HG03159 (cell line): ENCODE data around the gene GIPR.
"Not testable (repeated sequence)": the region's sequence is repeated elsewhere in the genome, so short reads cannot be mapped to it uniquely, and the experiment has no call there.

Experiments used
- ATAC-seq: cut with Tn5 transposase; IDR thresholded peaks from one replicate; pipeline ENCODE4 v1.9.1; 2021; ENCODE audit warnings: mild to moderate bottlenecking, moderate library complexity; ENCODE audit not compliant: unreplicated experiment

GIPR gene

GRCh38 chr19:45691516-45692186 is 23.6 kb downstream of the GIPR start, which contains the start of gene SNRPD2:
Gene SNRPD2 (minus strand): TSS chr19:45691953. CDS start chr19:45691888, 65 bp downstream.
- peak; percentile 44 for ATAC-seq

GRCh38 chr19:45692187-45693105 is 24.4 kb downstream of the GIPR start, which contains the start of gene QPCTL:
Gene QPCTL (plus strand): TSS chr19:45692666. CDS start chr19:45692704, 38 bp downstream.
- ATAC-seq = peak; percentile 82

- ATAC-seq = no peak
These were observed 25.2 kb downstream of the GIPR start for GRCh38 chr19:45693106-45693788.

GRCh38 chr19:45701676-45702075 is 33.7 kb downstream of the GIPR start:
- no peak for ATAC-seq

- ATAC-seq = no peak
These were observed 37.1 kb downstream of the GIPR start for GRCh38 chr19:45705115-45705514.

- ATAC-seq = no peak
These were observed 37.8 kb downstream of the GIPR start for GRCh38 chr19:45705710-45706415.

- ATAC-seq = no peak
These were observed 42.5 kb downstream of the GIPR start for GRCh38 chr19:45710356-45711130.

- no peak for ATAC-seq
These were observed 44.1 kb downstream of the GIPR start for GRCh38 chr19:45711851-45712698.

- ATAC-seq = no peak
These were observed 44.7 kb downstream of the GIPR start for GRCh38 chr19:45712699-45713067.

- ATAC-seq = no peak
These were observed 45.1 kb downstream of the GIPR start for GRCh38 chr19:45713141-45713540.

GRCh38 chr19:45715139-45715538 is 47.1 kb downstream of the GIPR start:
- ATAC-seq = no peak

- no peak for ATAC-seq
These were observed 48.5 kb downstream of the GIPR start for GRCh38 chr19:45716359-45717130.

GRCh38 chr19:45717131-45717982 is 49.3 kb downstream of the GIPR start:
- ATAC-seq = peak; percentile 94

- no peak for ATAC-seq
These were observed 50.1 kb downstream of the GIPR start for GRCh38 chr19:45717983-45718650.

- ATAC-seq = not testable (repeated sequence)
These were observed 52.0 kb downstream of the GIPR start for GRCh38 chr19:45720065-45720464.

- ATAC-seq = not testable (repeated sequence)
These were observed 60.7 kb downstream of the GIPR start for GRCh38 chr19:45728683-45729082.

- ATAC-seq = no peak
These were observed 61.8 kb downstream of the GIPR start for GRCh38 chr19:45729800-45730290.
